ENCODE measurements around the gene PAN3. TPM values are rescaled to one million over a fixed set of nuclear protein-coding genes. Genes with fewer than 3 reads are reported as not detected.

The PAN3 gene
- total RNA-seq, 2 experiments from 2014 or later: 30.9 to 32.9 TPM

DNA sequence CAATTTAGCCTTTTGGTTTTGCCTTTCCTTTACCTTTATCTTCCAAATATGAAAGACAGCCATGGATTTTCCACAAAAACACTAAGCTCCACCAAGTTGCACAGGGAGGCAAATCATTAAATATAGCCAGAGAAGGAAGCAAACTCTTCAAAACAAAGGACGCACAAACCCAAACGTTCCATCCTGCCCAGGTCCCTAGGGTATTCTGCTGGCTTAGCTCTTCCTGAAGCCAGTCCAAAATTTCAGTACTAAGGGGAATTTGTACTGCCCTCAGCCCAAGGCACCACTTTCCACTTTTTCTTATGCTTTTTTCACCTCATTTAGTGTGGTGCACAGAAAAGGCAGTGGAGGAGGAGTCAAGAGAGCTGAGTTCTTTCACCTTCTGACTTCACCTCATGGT lies 186.7 kb downstream of the PAN3 start:
- no peak overlapping the region for H3K4me3 Mint-ChIP-seq
- CTCF ChIA-PET: interaction anchor here (0.8 to 3.2 kb wide), 11 partner anchors 9 to 471 kb away, joined by 3 to 21 read pairs (median 4); no protein-coding TSS in a partner anchor
- H3K27ac Mint-ChIP-seq: no peak overlapping the region
- DNase-seq: no peak
- no peak for ATAC-seq
- no peaks in the 10 kb centered on the region for H3K36me3 Mint-ChIP-seq (ENCODE audit: low read depth)
- no peaks in the 10 kb centered on the region for H3K27me3 Mint-ChIP-seq
- H3K4me1 Mint-ChIP-seq (ENCODE audit: low read depth): peaks cover 4% of the 10 kb centered on the region
- POLR2A ChIA-PET: no interaction called here
- TF ChIP-seq, protein P1, sequence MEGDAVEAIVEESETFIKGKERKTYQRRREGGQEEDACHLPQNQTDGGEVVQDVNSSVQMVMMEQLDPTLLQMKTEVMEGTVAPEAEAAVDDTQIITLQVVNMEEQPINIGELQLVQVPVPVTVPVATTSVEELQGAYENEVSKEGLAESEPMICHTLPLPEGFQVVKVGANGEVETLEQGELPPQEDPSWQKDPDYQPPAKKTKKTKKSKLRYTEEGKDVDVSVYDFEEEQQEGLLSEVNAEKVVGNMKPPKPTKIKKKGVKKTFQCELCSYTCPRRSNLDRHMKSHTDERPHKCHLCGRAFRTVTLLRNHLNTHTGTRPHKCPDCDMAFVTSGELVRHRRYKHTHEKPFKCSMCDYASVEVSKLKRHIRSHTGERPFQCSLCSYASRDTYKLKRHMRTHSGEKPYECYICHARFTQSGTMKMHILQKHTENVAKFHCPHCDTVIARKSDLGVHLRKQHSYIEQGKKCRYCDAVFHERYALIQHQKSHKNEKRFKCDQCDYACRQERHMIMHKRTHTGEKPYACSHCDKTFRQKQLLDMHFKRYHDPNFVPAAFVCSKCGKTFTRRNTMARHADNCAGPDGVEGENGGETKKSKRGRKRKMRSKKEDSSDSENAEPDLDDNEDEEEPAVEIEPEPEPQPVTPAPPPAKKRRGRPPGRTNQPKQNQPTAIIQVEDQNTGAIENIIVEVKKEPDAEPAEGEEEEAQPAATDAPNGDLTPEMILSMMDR (IDR thresholded peaks at IDR 0.05): no peak
- H3K9me3 Mint-ChIP-seq: no peaks in the 10 kb centered on the region
- intact Hi-C loops (cut with micrococcal nuclease): no loop called here

DNA sequence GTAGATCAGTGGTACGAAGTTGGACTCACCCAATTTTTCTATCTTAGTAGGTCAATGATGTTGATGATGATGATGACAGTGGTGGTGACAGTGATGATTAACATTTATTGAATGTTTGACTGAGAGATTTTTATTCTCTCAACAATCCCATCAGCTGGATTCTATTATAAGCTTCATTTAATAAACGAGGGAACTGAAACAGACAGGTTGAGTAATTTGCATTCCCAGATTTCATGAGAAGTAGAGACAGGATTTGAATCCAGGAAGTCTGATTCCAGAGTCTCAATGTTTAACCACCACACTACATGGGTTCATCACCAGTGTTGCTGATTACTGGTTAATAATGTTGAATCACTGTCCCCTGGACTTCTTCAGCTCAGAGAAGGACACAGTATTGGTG lies 187.7 kb downstream of the PAN3 start:
- ChIA-PET POLR2A (no interaction called here), CTCF (interaction anchor here (0.7 to 3.2 kb wide), 6 partner anchors 11 to 470 kb away, joined by 3 to 21 read pairs (median 10); no protein-coding TSS in a partner anchor)
- DNase-seq (no peak), ATAC-seq (no peak)
- intact Hi-C loops (cut with micrococcal nuclease): no loop called here
- H3K4me3 Mint-ChIP-seq: no peak overlapping the region
- TF ChIP-seq, protein P1 (IDR thresholded peaks at IDR 0.05): no peak
- H3K36me3 Mint-ChIP-seq (ENCODE audit: low read depth): no peaks in the 10 kb centered on the region
- H3K27ac Mint-ChIP-seq: no peak overlapping the region
- no peaks in the 10 kb centered on the region for H3K9me3 Mint-ChIP-seq
- H3K4me1 Mint-ChIP-seq (ENCODE audit: low read depth): peaks cover 4% of the 10 kb centered on the region
- H3K27me3 Mint-ChIP-seq: no peaks in the 10 kb centered on the region

DNA sequence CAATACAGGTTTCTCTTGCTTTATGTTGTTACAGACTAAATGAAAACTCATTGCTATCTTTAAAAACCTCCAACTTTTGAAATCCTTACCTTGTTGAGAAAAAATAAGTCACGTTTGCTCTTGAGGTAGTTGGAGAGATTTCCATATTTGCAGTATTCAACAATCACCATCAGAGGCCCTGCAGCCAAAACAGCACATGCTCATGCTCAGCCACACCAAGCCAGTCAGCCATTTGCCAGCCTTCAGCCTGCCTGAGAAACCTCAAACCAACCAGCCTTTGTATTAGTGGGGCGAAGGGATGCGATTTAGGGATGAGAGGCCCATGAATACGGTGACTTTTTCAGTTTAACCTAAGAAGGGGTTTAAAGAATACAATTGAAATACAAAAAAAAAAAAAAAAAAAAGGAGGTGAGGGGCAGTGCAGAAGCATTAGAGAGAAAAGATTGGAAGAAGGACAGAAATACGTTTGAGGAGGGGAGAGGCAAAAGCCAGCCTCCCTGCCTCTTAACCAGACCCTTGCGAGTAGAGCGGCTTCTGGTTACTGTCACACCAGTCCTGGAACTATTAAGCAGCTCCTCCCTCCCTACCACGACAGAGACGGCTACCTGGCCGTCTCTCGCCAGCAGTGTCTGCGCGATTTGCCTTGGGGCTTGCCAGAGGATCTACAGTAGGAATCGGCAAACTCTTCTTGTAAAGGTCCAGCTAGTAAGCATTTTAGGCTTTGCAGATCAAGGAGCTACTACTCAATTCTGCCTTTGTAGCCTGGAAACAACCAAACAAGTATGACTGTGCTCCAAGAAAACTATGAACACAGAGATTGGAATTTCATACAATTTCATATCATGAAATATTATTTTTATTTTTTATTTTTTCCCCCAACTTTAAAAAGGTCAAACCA lies 189.3 kb downstream of the PAN3 start:
- no peak for ATAC-seq
- H3K4me3 Mint-ChIP-seq: no peak overlapping the region

DNA sequence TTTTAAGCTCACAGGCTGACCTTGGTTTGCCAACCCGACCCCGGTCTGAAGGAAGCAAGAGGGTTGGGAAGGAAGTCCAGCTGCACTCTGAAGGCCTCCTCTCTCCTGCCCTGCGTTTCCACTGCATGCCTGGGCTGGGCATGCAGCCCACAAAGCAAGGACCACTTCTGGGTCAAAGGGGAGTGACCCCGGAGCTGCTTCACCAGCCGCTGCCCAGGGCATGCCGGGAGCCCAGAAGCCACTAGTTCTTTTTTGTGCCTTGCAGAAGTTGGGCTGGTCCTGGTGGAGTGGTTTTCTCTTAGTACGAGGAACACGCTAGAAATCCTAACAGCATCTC lies 189.9 kb downstream of the PAN3 start:
- H3K4me1 Mint-ChIP-seq (ENCODE audit: low read depth): peaks cover 4% of the 10 kb centered on the region
- H3K9me3 Mint-ChIP-seq: no peaks in the 10 kb centered on the region
- ATAC-seq (no peak), DNase-seq (no peak)
- H3K36me3 Mint-ChIP-seq (ENCODE audit: low read depth): no peaks in the 10 kb centered on the region
- intact Hi-C loops (cut with micrococcal nuclease): no loop called here
- ChIA-PET POLR2A (no interaction called here), CTCF (interaction anchor here (1.2 to 2.0 kb wide), 4 partner anchors 9 to 468 kb away, joined by 3 to 6 read pairs (median 4); no protein-coding TSS in a partner anchor)
- H3K27me3 Mint-ChIP-seq: no peaks in the 10 kb centered on the region
- H3K27ac Mint-ChIP-seq: no peak overlapping the region
- TF ChIP-seq, protein P1 (IDR thresholded peaks at IDR 0.05): no peak
- no peak overlapping the region for H3K4me3 Mint-ChIP-seq

More for the DNA sequence above, 189.3 kb downstream of the PAN3 start:
- no peaks in the 10 kb centered on the region for H3K27me3 Mint-ChIP-seq
- H3K9me3 Mint-ChIP-seq: no peaks in the 10 kb centered on the region
- ChIA-PET CTCF (interaction anchor here (1.2 to 2.0 kb wide), 4 partner anchors 9 to 469 kb away, joined by 3 to 6 read pairs (median 4); no protein-coding TSS in a partner anchor), POLR2A (no interaction called here)
- H3K27ac Mint-ChIP-seq: no peak overlapping the region
- no peaks in the 10 kb centered on the region for H3K36me3 Mint-ChIP-seq (ENCODE audit: low read depth)
- no peak for DNase-seq
- peaks cover 4% of the 10 kb centered on the region for H3K4me1 Mint-ChIP-seq (ENCODE audit: low read depth)
- TF ChIP-seq, protein P1 (IDR thresholded peaks at IDR 0.05): no peak
- intact Hi-C loops (cut with micrococcal nuclease): no loop called here

Data from activated CD8-positive, alpha-beta T cell treated with anti-CD3 and anti-CD28 coated beads for 36 hours (primary cell).